Activated CD4-positive, alpha-beta T cell treated with anti-CD3 and anti-CD28 coated beads, Interleukin-2, amount 50 U/mL, for 4 hours (primary cell): ENCODE measurements around the gene NPIPB2.
"Not testable (repeated sequence)": the region's sequence is repeated elsewhere in the genome, so short reads cannot be mapped to it uniquely, and the experiment has no call there.

Experiments
- DNase-seq, 2 experiments: peaks; one replicate each; pipeline ENCODE4 v3.0.0-alpha.2; 2020

The NPIPB2 gene

DNA sequence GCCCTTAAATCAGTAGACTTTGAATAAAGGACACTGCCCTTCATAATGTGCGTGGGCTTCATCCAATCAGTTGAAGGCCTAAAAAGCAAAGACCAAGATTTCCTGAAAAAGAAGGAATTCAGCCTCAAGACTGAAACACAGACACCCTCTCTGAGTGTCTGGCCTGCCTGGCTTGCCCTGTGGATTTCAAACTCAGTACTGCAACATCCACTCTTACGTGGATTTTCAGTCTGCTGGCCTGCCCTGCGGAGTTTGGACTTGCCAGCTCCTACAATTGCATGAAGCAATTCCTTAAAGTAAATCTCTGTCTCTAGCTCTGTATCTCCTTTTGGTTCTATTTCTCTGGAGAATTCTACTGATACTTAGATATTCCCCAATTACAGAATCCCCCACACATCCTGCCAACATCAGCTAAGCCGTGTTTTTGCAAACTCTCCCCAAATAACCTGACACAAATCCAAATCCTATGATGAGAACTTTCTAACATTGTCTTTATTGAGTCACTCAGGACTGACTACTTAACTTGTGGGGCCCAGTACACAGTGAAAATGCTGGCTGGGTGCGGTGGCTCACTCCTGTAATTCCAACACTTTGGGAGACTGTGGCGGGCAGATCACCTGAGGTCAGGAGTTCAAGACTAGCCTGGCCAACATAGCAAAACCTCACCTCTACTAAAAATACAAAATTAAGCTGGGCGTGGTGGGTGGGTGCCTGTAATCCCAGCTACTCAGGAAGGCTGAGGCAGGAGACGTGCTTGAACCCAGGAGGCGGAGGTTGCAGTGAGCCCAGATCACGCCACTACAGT is 15.9 kb upstream of the NPIPB2 start:
- no peak for DNase-seq

DNA sequence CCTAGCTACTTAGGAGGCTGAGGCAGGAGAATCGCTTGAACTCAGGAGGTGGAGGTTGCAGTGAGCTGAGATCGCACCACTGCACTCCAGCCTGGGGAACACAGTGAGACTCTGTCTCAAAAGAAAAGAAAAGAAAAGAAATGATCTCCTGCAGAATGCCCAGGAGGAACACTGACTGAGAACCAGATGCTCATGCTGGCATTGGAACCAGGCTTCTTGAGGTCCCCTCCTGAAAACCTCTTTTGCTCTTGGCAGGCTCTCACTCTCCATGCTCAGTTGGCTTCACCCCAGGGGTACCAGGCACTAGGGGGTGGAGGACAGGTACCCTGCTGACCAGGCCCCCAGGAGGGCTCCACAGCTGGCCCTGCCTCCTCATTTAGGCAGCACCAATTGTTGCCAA is 14.7 kb upstream of the NPIPB2 start:
- DNase-seq: no peak

DNA sequence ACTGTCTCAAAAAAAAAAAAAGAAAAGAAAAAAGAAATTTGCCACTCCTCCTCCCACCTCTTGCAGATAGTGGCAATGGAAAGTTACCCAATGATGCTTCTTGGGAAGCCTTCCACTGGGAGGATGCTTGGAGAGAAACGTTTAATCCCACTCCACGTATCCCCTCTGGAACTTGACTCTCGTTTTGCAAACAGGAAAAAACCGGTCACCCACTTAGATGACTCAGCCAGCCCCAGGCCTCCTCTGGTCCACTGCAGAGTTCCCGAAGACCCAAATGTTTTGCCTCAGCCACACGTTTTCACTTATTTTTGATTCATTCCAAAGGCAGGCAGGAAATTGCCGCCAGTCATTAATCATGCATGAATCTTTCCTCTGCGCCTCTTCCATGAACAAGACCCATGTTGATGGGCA is 13.9 kb upstream of the NPIPB2 start:
- no peak for DNase-seq

DNA sequence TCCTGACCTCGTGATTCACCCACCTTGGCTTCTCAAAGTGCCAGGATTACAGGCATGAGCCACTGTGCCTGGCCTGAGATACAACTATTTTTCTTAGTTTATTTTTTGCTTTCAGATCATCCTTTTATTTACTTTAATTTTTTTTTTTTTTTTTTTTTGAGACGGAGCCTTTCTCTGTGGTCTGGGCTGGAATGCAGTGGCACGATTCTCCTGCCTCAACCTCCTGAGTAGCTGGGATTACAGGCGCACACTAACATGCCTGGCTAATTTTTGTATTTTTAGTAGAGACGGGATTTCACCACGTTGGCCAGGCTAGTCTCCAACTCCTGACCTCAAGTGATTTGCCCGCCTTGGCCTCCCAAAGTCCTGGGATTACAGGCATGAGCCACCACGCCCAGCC is 11.7 kb upstream of the NPIPB2 start:
- DNase-seq: not testable (repeated sequence)

DNA sequence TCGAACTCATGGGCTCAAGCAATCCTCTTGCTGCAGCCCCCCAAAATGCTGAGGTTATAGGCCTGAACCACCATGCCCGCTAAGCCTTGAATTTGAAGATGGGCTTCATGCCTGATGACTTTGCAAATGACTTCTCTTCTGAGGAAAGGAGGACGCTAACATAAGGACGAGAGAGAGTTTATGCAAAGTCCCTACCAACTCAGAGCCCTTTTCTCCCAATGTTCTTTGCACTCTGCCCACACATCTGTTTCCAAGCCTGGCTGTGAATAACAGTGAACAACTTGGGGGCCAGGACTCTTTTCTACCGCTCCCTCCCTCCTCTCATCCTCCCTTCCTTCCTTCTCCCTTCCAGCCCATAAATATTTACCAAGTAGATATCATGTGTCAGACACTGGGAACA is 8.5 kb upstream of the NPIPB2 start:
- no peak for DNase-seq

DNA sequence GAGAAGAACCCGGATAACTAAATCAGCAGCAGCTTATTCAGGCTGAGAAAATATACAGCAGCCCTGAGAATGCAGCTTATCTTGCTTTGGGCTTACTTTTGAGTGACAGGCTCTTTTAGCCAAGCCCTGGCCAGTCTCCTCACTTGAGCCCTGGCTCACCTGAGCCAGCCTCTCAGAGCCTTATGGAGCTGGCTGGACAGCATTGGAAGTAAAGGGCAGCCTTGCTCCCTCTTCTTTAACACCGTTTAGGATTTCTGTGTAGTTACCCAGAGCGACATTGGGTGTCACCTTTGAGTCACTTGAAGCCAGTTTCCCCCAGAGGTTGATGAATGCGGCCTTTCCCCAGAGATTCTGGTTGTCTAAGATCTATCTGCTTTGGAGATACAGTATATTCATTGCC is 7.7 kb upstream of the NPIPB2 start:
- DNase-seq: no peak

DNA sequence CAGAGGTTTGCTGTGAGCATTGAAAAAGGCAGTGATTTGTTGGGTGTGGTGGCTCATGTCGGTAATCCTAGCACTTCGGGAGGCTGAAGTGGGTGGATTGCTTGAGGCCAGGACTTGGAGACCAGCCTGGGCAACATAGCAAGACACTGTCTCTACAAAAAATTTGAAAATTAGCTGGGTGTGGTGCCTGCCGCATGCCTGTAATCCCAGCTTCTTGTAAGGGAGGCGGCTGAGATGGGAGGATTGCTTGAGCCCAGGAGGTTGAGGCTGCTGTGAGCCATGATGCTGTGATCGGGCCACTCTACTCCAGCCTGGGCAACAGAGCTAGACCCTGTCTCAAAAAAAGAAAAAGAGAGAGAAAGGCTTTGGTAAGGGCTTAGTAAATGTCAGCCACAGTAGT is 7.0 kb upstream of the NPIPB2 start:
- DNase-seq: no peak

DNA sequence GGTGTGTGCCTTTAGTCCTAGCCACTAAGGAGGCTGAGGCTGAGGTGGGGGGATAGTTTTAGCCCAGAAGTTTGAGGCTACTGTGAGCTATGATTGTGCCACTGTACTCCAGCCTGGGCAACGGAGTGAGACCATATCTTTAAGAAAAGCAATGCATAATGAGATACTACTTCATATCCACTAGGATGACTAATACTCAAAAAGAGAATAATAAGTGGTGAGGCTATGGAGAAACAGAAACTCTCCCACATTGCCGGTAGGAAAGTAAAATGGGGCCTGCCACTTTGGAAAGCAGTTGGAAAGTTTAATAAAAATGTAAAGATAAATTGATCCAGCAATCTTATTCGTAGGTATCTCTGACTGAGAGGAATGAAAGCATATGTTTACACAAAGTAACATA is 4.6 kb upstream of the NPIPB2 start:
- DNase-seq: no peak

DNA sequence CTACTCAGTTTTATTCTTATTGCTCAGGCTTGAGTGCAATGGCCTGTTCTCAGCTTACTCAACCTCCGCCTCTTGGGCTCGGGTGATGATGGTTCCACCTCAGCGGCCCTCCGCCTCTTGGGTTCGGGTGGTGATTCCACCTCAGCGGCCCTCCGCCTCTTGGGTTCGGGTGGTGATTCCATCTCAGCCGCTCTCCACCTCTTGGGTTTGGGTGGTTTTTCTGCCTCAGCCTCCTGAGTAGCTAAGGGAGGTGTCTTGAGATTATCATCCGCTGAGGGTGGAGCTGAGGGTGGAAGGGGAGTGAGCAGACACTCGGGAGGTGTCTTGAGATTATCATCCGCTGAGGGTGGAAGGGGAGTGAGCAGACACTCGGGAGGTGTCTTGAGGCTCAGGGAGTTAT is 14.5 kb downstream of the NPIPB2 start:
- not testable (repeated sequence) for DNase-seq

DNA sequence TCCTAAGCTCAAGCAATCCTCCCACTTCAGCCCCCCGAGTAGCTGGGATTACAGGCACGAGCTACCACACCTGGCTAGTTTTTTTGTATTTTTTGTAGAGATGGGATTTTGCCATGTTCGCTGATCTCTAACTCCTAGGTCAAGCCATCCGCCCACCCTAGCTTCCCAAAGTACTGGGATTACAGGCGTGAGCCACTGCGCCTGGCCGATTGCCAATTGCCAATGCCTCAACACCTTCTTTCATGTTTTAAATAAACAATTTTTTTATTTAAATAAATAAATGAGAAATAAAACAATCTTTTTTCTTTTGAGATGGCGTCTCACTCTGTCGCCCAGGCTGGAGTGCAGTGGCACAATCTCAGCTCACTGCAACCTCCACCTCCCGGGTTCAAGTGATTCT is 17.8 kb downstream of the NPIPB2 start:
- not testable (repeated sequence) for DNase-seq

DNA sequence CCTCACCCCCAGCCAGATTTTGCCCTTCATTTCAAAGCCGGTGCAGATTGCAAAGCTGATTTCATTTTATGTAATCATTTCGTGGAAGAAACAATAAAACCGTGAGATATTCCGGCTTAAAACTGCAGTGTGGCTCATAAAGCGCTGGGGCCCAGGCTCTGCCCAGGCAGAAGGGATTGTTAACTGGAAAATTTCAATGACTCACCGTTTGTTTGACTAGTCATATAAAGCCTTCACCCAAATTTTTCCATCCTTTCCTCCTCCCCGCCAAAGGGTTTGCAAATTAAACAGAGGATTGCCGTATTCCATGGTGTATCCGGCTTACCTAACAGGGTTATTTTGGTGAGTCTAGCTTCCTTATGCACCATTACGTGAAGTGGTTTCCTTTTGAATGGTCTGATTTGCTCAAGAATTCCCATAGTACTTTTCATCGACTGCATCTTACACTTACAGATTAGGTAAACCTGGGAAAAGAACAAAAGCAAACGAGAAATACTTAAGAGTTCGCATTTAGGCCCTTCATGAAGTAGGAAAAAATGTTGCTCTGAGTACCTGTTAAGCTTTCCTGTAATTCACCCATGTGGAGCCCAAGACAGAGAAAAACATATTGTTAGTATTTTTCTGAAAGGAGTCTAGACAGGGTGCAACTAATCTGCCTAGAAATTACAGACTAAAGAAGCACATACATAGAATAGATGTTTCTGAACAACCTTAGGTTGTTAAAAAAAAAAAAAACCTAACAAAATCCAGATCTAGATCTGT is 25.1 kb downstream of the NPIPB2 start:
- DNase-seq: no peak

DNA sequence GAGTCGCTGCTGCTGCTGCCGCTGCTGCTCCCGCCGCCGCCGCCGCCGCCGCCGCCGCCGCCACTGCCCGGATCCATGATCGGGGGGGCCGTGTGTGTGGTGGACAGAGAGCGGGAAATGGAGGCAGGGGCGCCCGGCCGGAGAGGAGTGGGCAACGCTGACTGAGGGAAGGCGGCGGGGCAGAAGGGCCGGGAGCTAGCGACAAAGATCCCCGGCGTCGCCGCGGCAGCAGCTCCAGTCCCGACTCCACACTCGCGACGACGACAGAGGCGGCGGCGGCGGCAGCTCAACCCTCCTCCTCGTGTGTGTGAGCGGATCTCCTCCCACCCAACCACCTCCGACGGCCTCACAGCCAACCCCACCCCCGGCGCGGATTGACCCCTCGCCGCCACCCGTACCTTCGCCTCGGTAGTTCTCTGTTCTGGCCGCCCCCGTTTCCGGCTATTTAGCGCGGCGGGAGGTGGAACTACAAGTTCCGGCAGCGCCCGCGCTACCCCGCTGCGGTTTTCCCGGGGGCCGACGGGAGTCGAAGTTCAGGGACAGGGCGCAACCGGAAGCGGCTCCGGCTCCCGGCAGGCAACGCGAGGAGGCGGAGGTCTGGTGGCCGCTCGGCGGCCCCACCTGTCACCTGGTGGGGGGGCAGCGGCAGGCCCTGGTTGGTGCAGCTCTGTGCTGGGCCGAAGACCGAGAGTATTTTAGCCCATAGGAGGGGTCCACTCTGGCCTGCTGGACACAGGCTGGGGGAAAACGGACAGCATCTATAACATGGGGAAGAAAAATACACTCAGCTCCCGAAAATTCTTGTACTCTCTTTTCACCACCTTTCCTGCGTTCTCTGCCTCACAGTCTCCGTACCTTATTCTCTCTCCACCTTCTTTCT is 26.0 kb downstream of the NPIPB2 start, which contains the start of gene GSPT1:
TSS of gene GSPT1 (minus strand) at position 313 of the 880 bp plus-strand sequence. CDS start at position 77, 236 bp downstream.
- peak; percentile 99 for DNase-seq

DNA sequence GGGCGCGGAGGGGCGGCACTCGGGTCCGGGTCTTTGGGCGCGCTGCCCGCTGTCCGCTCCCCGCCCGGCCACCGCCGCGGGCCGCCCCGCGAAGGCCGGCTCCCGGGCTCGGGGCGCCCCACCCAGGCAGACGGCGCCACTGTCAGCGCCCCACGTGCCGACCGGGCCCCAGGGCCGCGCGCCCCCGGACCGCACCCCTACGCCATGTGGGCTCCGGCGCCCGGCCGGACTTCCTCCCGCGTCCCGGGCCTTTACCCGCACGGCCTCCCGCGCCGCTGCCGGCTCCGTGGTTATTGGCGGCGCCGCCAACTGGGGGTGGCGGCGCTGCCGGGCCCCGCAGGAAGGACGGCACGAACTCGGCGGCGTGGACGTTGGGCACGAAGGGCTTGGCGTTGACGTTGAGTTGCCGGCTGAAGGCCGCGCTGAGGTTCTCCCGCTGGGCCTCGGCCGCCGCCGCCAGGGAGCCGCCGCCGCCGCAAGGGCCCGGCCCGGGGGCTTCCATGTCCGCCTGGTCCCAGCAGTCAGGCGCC is 26.7 kb downstream of the NPIPB2 start:
- DNase-seq: peak; percentile 18 to 20

DNA sequence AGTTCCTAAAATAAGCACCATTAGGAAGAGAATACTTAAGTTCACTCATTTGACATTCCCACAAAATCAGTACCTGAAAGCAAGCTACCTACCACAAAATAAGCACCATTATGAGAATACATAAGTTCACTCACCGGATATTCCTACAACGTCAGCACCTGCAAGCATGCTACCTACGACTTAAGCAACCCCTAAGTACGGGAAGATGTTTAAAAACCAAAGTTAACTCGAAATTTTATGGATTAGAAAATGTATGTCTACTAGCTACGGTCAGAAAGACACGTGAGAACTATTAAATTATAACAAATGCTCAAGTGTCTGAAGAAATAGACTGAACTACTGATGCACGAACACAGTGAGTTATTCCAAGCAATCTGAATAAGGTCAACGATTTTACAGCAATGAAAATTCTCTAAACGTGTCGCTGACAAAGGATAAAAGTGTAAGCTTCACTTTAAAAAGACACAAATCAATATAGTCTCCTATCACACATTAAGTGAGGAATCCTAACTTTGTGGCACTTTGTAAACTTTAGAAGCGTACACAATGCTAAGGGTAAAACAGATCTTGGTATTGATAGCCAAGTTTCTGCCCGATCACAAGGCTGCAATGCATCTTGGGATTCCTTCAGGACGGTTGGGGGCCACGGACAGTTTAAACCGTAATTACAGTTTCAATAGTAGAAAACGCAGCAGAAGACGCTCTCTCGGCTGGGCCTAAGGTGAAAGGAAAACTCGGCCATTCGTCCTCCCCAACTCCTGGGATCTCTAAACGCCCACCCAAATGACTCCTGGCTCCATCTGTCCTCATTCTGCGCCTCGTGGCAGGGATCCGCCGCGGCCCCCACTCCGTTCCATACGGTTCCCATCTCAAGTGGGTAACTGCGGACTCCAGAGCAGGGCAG is 27.4 kb downstream of the NPIPB2 start:
- DNase-seq: peak; percentile 9 to 13

DNA sequence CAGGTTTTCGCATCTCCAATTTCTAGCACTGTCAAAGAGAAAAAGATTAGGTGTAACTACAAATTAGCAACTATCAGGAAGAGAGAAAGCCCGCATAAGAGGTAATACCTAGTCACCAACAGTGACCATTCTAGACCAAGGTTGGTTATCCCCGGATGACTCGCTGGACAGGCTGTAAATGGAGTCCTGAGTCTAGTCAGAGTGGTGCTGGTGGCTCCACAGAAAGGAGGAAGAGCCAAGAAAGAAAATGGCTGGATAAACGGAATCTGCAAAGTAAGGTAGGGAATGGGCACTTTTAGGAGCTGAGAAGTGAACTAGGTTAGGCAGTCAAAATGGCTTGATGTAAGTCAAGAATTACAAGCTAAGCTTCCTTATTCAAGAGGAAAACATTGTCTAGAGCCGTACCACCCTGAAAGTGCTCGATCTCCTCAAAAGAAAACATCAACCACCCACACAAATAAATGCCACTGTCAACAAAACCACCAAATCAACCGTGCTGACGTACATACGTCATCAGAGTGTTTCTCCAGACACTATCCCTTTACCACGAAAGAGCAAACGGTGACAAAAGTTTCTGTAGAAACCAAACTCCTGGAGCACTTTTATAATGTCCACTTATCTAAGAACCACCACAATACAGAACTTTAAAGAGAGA is 28.3 kb downstream of the NPIPB2 start:
- DNase-seq: peak in 1 of 2 experiments; percentile 3

DNA sequence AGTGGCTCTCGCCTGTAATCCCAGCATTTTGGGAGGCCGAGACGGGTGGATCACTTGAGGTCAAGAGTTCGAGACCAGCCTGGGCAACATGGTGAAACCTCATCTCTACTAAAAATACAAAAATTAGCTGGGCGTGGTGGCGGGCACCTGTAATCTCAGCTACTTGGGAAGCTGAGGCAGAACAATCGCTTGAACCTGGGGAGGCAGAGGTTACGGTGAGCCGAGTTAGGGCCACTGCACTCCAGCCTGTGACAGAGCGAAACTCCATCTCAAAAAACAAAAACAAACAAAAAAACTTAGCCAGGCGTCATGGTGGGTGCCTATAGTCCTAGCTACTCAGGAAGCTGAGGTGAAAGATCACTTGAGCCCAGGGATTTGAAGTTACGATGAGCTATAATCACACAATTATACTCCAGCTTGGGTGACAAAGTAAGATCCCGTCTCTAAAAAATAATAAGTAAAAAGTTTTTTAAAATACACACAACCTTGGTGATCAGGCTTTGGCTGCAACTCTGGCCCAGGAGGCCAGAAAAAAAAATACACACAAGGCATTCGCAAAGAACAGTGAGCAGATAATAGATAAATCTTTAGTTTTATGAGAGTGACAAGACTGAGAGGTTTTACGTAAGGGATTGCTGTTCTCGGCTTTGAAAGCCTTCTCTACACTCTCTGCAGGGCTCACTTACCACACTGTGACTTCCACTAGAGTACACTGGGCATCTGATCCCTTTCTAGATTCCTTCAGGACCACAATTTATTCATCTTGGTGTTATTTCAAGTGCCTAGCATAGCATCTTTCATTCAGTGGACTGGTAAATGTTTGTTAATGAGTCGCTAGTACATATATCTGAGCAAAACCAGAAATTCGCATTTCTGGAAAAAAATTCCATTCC is 31.9 kb downstream of the NPIPB2 start:
- no peak for DNase-seq

DNA sequence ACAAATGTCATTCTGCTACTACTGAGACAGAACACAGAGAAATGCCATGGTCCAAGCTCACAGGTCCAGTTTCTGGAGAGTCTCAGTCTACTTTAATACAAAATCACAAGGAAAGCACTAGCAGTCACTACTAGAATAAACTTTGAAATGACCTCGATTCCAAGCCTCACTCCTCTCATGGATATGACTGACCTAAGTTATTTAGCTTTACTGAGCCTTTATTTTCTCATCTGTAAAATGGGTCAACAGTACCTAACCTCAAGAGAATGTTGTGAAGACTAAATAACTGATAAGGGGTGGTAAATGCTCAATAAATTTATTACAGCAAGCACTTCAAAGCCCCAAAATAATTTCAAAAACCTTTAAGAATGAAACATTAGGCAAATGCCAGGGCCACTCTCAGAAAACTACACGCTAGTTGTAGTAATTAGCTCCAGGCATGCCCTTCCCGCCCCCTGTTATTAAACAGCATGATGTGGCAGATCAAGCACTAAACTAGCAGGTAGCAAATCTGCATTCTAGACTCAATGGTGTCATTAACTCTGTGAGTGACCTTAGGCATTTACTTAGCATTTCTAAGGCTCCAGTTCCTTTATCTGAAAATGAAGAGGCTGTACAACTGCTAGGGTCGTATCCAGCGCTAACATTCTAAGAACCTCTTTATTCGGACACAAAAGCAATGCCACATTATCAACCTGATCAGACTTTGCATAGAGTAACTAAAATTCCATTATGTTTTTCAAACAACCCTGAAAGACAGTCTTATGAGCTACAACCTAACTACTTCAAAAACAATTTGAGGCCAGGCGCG is 34.5 kb downstream of the NPIPB2 start:
- DNase-seq: no peak

DNA sequence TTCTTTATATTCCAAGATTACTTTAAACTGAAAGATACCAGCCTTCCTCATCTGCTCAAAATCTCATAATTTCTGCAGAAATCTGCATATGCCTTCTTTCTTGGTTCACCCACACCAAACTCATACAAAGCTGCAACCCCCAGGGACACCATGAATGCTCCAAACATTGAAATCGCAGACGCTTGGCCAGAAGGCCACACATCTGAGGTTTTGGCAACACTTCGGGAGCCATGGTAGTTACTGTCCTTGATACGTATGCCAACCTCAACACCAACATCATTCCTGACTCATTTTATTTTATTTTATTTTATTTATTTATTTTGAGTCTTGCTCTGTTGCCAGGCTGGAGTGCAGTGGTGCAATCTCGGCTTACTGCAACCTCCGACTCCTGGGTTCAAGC is 37.9 kb downstream of the NPIPB2 start:
- DNase-seq: no peak

DNA sequence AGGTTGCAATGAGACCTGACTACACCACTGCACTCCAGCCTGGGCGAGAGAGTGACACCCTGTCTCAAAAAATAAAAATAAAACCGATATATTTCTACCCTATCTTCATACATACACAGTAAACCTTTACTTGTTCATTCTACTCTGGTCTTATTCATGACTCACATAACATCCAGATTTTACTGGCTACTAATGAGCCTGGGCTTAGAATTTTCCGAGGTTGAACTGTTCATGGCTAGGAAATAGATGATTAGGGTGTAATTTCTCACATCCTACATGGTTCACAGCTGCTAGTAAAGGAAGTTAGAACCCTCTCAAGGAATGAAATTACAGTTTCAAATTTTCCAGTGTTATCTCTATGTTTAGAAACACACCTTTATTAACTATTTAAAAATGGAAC is 40.8 kb downstream of the NPIPB2 start:
- no peak for DNase-seq
